Measurements from ENCODE around the gene TXNDC12.

DNA sequence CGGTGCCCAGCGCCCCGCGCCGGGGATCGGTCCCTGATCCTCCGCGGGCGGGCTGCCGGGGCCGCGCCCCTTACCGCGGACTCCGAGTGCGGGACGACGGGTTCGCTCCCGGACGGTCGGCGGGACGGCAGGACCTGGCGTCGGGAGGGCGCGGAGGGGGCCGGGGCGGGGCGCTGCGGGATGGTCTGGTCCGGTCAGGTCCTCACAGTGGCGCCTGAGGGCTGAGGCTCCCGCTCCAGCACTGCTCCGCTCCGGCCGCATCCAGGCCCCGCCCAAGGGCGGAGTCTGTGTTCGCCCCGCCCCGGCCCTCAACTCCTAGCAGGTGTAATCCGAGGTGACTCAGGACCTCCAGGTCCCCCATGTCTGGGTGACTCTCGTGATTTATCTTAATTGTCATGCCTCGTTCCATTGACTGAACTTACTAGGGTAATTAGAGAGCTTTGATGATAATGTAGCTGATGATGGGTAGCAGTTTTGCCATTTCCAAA is 64.5 kb downstream of the TXNDC12 start, which contains the start of gene RAB3B:
- no peak for TF ChIP-seq POLR2AphosphoS5 (IDR thresholded peaks at IDR 0.05)
- TF ChIP-seq, protein P1, sequence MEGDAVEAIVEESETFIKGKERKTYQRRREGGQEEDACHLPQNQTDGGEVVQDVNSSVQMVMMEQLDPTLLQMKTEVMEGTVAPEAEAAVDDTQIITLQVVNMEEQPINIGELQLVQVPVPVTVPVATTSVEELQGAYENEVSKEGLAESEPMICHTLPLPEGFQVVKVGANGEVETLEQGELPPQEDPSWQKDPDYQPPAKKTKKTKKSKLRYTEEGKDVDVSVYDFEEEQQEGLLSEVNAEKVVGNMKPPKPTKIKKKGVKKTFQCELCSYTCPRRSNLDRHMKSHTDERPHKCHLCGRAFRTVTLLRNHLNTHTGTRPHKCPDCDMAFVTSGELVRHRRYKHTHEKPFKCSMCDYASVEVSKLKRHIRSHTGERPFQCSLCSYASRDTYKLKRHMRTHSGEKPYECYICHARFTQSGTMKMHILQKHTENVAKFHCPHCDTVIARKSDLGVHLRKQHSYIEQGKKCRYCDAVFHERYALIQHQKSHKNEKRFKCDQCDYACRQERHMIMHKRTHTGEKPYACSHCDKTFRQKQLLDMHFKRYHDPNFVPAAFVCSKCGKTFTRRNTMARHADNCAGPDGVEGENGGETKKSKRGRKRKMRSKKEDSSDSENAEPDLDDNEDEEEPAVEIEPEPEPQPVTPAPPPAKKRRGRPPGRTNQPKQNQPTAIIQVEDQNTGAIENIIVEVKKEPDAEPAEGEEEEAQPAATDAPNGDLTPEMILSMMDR (IDR thresholded peaks at IDR 0.05) = no peak

All from sigmoid colon (tissue), 4 donors.